Measurements from ENCODE around the gene GNL3L. TPM values are rescaled to one million over a fixed set of nuclear protein-coding genes. Genes with fewer than 3 reads are reported as not detected.

The GNL3L gene
- total RNA-seq, 1 donor from 2014 or later = 25.3 TPM

DNA sequence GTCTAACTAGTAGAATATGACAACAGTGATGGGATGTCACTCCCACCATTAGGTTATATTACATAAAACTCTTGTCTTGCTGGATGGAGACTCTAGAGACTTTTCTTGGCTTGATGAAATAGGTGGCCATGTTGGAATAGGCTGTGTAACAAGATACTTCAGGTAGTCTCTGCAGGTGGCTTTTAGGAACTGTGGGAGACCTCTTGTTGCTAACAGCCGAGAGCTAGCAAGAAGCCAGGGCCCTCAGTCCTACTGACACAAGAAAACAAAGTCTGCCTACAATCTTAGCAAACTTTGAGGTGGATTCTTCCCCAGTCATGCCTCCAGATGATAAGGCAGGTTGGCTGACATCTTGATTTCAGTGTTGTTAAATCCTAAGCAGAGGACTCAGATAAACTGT, 72.5 kb downstream of the GNL3L start:
- TF ChIP-seq POLR2A (IDR thresholded peaks at IDR 0.05) (no peak), POLR2AphosphoS5 (IDR thresholded peaks at IDR 0.05; ENCODE audit: insufficient read depth in 1 of 2, low read depth in 1 of 2) (no peak)
- TF ChIP-seq, protein P1, sequence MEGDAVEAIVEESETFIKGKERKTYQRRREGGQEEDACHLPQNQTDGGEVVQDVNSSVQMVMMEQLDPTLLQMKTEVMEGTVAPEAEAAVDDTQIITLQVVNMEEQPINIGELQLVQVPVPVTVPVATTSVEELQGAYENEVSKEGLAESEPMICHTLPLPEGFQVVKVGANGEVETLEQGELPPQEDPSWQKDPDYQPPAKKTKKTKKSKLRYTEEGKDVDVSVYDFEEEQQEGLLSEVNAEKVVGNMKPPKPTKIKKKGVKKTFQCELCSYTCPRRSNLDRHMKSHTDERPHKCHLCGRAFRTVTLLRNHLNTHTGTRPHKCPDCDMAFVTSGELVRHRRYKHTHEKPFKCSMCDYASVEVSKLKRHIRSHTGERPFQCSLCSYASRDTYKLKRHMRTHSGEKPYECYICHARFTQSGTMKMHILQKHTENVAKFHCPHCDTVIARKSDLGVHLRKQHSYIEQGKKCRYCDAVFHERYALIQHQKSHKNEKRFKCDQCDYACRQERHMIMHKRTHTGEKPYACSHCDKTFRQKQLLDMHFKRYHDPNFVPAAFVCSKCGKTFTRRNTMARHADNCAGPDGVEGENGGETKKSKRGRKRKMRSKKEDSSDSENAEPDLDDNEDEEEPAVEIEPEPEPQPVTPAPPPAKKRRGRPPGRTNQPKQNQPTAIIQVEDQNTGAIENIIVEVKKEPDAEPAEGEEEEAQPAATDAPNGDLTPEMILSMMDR (IDR thresholded peaks at IDR 0.05) = no peak
- Histone ChIP-seq H3K4me3 (no peak overlapping the region), H3K36me3 (no peaks in the 10 kb centered on the region), H3K27ac (no peak overlapping the region), H3K9me3 (no peaks in the 10 kb centered on the region), H3K27me3 (no peaks in the 10 kb centered on the region), H3K4me1 (no peaks in the 10 kb centered on the region)
- intact Hi-C loops (cut with DNase I) = no loop called here
- DNase-seq (ENCODE audit: extremely low spot score in 2 of 2) = no peak

Other genes with a start within 250 kb of the GNL3L start
- gene WNK3, start 172.2 kb upstream of the GNL3L start, total RNA-seq = 2.0 TPM
- 14.7 TPM for gene TSR2, start 89.8 kb upstream of the GNL3L start, total RNA-seq
- gene FGD1, start 34.0 kb upstream of the GNL3L start, total RNA-seq = 8.1 TPM